GF-D8 (cell line): ENCODE results near the gene PNMT.
A peak's percentile ranks its signal among the peaks of the same experiment; 100 is the strongest.

Experiments
- DNase-seq: peaks from one replicate; lab custom pipeline; 2025; lab: John Stamatoyannopoulos, UW

The PNMT gene

DNA sequence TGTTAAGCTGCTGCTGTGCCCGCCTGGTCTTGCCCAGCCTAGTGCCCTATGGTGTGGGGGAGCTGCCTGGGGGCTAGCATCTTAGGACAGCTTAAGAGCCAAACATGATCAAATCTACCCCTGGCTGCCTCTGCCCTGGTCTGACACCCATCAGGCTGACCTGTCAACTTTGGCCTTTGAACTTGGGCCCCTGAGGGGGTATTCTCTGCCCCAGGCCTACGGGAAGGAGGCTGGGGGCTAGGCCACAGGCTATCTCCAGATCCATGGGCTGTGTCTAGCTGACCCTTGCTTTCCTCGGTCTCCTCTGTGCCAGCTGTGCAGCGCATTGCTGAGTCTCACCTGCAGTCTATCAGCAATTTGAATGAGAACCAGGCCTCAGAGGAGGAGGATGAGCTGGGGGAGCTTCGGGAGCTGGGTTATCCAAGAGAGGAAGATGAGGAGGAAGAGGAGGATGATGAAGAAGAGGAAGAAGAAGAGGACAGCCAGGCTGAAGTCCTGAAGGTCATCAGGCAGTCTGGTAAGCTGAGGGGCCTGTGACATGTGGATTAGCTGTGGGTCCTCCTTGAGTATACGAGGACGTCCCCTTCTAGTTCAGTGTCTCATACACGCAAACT is 34.6 kb upstream of the PNMT start:
- DNase-seq = no peak

DNA sequence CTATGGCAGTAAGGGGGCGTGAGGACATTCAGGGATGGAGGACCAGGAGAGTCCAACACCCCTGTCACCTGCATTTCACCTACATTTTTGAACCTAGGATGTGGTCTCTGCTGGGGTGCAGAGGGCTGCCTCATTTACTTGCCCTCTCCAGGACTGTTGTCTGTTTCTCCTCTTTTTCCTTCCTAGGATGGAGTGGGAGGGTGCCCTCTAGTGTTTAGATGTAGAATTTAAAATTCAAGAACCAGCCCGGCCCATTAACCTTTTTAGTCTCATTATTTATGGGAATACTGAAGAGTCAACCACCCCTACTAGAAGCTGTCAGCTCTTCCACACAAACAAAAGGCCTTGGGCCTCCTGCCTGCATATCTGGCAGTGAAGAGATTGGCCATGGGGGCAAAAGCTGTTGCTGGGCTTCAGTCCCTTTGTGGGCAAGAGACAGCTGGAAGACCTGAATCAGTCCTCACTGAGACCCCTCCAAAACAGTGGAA is 33.8 kb upstream of the PNMT start:
- DNase-seq = no peak

DNA sequence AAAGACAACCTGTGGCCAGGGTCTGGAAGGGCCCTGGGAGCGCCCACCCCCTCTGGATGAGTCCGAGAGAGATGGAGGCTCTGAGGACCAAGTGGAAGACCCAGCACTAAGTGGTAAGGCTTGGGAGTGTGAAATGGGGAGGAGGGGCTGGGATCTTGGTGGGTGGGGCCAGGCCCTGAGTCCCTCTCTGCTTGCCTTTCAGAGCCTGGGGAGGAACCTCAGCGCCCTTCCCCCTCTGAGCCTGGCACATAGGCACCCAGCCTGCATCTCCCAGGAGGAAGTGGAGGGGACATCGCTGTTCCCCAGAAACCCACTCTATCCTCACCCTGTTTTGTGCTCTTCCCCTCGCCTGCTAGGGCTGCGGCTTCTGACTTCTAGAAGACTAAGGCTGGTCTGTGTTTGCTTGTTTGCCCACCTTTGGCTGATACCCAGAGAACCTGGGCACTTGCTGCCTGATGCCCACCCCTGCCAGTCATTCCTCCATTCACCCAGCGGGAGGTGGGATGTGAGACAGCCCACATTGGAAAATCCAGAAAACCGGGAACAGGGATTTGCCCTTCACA is 32.6 kb upstream of the PNMT start:
- no peak for DNase-seq

DNA sequence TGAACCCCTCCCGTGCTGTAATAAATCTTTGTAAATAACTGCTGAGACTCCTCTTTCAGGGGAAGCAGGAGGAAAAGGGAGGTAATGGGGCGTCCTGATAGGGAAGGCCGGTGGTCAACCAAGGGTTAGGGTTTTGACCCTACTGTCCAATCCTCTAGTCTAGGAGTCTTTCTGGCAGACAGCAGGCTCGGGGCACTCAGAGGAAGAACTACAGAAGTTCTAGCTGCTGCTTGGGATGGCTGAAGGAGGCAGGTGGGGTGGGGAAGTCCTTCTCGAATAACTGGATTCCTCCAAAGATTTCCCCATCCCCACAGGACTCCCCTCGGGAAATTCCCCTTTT is 31.7 kb upstream of the PNMT start:
- no peak for DNase-seq

DNA sequence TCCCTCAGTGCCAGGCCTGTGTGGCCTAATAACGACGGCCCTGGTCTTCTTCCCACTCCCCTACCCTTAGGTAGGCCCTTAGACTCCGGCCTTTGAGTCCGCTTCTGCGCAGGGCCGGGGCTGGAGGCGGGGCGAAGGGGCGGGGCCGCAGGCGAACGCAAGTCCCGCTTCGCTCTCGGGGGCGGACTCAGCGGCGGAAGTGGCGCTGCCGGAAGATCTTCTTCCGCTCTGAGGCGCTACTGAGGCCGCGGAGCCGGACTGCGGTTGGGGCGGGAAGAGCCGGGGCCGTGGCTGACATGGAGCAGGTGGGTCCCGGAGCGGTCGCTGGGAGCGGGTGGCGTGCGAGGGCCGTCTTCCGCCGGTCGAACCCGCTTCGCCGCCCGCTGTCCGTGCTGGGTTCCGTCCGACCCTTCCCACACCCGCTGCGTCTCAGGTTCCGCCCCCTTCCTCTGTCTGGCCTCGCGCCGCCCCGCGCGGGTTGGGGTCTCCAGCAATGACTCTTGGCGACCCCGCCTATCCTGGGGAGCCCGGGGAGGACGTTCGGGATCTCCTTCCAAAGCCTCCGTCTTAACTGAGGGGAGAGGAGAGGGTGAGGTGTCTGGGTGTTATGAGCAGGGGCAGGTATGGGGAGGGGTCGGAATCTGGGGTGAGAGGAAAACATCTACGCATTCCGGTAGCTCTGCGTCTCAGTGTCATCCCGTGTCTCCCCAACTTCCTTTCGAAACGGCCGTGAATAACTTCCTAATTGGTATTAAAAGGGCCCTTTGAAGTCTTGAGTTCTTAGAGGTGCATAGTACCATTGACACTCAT is 31.1 kb upstream of the PNMT start, which contains the start of gene STARD3:
Gene STARD3, plus strand, starts transcription at position 218 of the 810 bp plus-strand sequence. CDS start 16,388 bp downstream, outside the sequence.
- peak; percentile 67 for DNase-seq

DNA sequence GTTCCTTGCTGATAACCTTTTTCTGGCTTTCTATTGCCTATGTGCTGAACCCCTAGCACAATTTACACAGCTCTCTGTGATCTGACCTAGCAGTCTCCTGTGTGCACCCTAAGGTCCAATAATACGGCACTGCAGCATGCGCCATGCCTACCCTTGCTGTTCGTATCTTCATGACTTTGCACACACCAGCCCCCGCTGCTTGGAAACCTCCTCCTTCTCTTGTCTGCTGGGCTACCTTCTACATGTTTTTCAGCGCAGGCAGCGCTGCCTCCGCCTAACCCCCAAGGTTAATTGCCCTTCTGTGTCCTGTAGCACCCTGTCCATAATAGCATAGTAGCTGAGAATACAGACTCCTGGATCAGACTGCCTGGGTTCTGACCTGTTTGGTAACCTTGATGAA is 29.9 kb upstream of the PNMT start:
- DNase-seq = no peak

DNA sequence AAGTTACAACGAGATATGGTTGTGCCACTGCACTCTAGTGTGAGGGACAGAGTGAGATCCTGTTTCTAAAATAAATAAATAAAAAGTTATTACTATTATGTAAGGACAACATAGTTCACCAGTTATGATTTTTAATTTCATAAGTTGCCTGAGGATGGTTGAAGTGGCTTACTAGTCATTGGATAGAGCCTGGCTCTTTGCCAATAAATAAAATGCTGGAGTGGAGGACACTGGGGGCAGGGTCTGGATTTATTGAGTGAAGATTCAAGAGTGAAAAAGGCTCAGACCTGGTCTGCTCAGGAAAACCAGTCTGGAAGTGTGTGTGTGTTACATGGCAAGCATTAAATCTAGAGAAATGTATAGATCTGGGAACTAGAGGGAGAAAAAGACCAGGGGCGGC is 29.2 kb upstream of the PNMT start:
- DNase-seq = no peak

DNA sequence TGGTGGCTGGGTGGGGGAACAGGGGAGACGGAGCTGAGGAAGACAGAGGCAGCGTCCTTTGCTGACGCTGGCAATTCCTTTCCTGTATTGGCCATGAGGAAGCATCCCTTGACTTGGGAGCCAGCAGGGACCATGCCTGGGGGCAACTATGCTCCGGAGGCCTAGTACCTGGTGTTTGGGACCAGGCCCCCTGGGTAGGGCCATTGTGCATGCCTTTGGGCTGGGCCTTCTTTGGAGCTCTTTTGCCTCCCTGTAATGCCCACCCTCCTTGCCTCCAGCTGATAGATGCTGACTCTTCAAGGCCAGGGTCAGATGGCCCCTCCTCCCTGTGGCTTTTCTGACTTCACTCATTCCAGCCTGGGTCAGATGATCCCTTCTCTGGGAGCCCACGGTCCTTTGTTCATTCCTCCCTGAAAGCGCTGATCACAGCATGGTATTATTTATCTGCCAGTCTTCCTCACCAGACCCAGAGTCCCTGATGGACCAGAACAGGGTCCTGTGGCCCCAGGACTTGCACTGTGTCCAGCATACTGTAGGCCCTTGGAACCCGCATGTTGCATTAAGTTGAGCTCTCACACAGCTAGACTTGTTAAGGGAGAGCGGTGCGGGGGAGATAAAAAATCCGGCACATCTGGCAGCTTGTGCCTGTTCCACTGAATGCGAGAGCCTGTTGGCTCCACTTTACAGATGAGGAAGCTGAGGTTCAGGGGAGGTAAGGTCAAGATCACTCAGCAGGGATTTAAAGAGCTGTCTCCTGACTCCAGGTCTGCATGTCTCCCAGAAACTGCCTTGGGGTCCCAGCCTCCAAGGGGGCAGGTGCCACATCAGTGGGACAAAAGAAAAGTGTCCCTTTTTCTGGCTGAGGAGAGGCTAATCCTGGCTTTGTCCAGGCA is 28.4 kb upstream of the PNMT start:
- no peak for DNase-seq

DNA sequence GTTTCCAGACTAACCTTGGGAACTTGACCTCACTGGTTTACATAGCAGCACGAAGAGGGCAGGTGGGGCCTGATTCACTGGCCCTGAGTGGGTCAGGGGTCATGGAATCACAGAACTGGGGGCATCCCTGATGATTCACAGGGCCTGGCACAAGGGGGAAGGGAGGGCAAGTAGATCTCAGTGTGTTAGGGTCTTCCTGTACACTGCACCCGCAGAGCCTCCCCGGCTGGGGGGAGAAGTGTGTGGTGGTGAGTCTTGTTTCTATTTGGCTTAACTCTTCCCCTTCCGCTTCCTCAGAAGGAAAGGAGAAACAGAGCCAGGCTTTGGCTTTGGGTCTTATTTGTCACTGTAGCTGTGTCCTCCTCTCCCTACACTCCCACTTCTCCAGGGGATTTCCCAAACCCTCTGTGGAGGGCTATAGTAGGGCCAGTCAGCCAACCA is 27.6 kb upstream of the PNMT start:
- no peak for DNase-seq

DNA sequence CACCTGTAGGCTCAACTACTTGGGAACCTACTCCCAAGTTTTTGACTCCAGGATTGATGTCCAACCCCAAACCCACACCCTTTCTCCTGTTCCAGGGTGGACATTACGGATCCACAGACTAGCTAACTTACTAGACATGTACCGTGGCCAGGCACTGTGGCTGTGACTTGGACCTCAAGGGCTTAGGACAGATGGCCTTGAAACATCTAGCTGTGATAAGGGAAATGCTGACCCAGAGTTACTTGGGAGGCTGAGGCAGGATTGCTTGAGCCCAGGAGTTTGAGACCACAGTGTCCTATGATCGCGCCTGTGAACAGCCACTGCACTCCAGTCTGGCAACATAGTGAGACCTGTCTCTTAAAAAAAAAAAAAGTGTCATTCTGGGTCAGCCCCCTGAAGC is 27.2 kb upstream of the PNMT start:
- no peak for DNase-seq

DNA sequence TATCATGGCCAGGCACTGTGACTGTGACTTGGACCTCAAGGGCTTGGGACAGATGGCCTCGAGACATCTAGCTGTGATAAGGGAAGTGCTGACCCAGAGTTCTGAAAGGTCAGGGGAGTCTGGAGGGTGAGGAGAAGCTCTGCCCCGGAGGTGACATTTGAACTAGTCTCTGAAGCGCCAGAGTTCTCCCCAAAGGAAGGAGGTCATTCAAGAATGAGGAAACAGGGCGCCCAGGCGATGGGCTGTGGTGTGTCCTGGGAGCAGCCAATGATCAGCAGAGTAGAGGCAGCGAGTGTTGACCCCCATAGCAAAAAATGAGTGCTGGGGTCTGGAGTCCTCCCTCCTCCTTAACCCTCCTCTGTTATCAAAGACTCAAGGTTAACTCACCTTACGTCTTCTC is 26.4 kb upstream of the PNMT start:
- DNase-seq = no peak

DNA sequence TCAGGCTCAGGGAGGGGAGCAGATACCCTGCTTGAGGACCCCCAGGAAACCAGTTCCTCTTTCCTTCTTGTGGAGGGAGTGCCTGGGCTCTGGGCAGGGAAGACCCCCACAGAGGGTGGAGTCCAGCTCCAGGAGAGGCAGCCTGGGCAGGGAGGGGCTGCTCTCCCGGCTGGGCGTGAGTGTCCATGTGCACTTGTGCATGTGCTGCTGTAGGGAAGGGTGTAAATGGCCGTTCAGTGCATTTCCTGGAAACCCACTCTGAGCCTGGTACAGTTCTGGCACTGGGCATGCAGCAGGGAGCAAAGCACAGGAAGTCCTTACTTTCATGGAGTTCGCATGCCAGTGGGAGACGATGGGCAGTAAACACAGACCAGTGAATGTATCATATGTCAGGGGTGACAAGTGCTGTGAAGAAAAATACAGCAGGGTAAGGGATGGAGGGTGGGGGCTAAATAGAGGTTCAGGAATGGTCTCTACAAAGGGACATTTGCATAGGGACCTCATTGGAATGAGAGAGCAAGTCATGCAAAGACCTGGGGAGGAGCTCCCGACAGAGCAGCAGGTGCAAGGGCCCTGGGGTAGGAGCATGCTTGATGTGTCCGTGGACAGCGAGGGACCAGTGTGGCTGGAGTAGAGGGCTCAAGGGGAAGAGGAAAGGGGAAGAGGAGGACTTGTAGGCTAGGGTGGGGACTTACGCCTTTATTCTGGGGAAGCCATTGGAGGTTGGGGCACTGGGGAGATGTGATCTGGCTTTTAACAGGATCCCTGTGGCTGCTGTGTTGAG is 25.8 kb upstream of the PNMT start:
- no peak for DNase-seq

DNA sequence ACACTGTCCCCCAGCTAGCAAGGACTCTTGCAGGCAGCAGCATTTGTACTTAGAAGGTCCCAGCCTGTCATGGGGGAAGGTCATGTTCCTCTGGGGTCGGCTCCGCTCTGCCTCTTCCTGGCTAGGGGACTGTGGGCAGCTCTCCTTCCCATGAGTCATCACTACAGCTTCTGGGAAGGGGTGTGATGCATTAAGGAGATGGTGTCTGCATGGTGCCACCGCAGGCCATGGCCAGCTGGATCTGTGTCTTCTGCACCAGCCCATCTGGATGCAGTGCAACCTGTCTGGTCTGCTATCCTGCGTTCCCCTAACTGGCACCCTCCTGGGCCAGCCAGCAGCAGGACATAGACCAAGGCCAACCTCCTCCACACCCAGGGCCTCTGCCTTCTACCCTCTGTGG is 25.0 kb upstream of the PNMT start:
- DNase-seq = no peak

DNA sequence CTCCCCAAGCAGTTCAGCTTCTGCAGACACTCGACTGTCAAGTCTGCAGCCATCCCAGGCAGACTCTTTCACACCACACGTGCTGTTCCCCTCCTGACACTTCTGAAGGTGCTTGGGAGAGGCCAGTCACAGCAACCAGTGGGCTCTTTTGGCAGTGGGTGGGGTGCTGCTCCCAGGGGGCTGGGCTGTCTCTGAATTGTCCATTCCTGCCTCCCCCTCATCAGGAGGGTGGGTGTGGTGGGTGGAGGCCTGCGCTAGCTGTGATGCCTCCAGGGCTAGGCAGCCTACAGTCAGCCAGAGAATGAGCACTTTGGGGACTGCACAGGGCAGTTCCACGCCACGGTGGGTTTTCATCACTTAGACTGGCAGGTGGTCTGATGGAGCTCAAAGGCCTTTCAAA is 21.0 kb upstream of the PNMT start:
- no peak for DNase-seq

DNA sequence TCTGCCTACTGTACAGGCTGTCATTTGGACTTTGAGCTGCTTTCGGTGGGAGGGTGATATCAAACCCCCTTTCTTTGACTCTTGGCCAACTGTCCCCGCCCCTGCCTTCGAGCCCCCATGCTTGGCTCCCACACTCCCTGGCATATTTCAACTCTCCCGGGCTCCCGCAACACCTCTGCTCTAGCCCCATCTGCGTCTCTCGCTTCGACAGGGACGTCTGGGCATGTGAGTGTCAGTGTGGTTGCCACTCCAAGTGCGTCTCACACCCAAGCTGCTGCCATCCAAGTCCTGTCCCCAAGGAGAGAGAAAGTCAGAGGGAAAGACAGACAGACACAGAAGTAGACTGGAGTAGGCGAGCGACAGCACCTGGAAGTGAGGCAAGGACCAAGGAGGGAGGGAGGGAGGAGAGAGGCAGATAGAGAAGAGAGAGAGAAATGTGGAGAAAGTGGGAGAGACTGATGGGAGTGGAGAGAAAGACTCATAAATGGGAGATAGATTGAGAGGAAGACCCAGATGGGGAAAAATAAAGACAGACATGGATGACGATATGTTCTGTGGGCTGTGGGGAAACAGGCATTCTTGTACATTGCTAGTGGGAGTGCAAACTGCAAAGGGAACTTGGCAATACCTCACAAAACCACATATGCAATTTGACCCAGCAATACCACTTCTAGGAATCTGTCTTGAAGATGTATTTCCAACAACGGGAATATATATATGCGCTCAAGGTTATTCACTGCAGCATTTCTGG is 19.5 kb upstream of the PNMT start:
- peak; percentile 53 for DNase-seq

DNA sequence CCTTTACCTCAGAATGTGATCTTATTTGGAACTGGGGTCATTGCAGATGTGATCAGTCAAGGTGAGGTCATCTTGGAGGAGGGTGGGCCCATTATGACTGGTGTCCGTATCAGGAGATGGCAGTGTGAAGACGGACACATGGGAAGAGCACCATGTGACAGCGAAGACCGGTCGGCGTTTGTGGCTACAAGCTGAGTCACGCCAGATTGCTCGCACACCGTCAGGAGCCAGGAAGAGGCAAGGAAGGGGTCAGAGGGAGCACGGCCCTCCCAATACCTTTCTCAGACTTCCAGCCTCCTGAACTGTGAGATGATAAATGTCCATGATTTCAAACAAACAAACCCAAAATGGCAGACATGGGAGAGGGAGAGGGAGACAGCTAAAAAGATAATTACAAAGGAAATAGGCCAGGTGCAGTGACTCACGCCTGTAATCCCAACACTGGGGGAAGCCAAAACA is 18.1 kb upstream of the PNMT start:
- DNase-seq = no peak

DNA sequence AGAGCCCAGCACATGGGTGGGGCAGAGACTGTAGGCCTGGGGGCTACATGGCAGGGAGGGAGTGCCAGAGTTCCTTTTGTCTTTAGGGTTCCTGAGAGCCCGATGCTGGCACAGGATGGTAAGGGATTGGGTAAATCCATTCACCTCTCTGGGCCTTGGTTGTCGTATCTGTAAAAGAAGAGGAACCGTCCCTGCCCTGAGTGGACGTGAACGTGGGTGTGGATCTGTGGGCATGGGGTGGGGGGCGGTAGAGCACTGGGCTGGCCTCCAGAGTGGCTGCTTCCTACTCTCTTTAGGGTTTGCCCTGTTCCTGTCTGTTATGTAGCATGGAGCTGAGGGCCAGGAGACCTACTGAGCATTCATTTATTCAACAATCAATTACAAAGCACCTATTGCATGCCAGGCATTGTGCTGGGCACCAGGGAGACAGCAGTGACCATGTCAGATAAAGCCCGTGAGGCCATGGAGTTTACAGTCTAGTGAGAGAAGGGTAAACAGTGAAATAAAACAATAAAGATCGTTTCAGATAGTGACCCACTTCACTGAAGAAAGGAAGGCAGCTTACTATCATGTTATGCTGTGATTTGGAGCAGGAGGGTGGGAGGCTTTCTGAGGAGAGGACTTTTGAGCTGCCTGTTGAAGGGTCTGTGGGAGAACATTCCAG is 16.2 kb upstream of the PNMT start:
- no peak for DNase-seq

DNA sequence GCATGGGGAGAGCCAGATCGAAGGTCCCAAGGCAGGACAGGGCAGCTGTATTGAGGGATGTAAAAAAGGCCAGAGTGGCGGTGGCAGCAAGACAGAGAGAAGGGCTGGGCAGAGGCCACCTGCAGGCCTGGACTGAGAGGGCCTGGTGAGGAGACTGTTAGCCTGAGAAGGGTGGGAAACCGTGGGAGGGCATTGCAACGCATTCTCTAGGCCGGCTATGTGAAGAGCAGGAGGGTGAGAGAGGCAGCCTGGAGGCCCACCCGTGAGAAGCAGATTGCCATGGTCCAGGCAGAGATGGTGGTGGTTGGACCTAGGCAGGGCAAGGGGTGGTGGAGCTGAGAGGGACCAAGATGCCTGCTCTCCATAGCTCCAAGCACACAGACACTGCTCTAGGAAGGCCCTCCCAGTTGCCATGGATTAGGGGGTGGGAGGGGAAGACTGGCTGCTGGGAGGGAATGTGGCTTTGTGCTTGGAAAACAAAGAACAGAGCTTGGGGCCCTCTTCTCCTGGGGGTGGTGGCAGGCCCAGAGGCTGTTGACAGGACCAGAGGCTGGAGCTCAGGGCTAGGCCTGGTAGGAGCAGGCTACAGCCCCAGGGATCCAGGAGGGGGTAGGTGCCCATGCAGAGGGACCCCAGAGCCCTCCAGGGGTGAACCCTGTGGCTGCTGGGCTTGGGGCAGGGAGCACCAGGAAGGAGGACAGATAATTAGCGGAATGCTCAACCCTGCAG is 15.5 kb upstream of the PNMT start:
- DNase-seq = no peak

DNA sequence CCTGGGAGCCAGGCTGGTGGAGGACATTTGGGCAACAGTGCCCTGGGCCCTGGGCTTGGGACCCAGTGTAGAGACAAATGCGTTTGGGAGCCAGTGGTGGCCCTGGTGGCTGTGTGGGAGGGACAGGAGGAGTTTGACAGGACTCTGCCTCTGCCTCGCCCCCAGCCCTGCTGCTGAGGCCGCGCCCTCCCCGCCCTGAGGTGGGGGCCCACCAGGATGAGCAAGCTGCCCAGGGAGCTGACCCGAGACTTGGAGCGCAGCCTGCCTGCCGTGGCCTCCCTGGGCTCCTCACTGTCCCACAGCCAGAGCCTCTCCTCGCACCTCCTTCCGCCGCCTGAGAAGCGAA is 15.0 kb upstream of the PNMT start:
- DNase-seq = no peak
